ENCODE data around the gene TTC39C.

Gene TTC39C

GRCh38 chr18:24014062-24014985 is at the start of gene TTC39C:
Gene TTC39C (plus strand): TSS chr18:24014754. CDS start chr18:24014872, 118 bp downstream.
- DNase-seq, result peak; percentile 53

GRCh38 chr18:23966909-23967308 is 47.6 kb upstream of the TTC39C start:
- no peak for DNase-seq

GRCh38 chr18:23967321-23968089 is 47.0 kb upstream of the TTC39C start:
- DNase-seq, result peak; percentile 25

GRCh38 chr18:23968638-23969604 is 45.6 kb upstream of the TTC39C start:
- DNase-seq, result no peak

- DNase-seq, result no peak
Measured at GRCh38 chr18:23969664-23970063, 44.9 kb upstream of the TTC39C start.

- DNase-seq, result no peak
Measured at GRCh38 chr18:23970161-23971096, 44.1 kb upstream of the TTC39C start.

- no peak for DNase-seq
Measured at GRCh38 chr18:23971097-23971440, 43.5 kb upstream of the TTC39C start.

- no peak for DNase-seq
Measured at GRCh38 chr18:23971666-23972230, 42.8 kb upstream of the TTC39C start.

- DNase-seq, result no peak
Measured at GRCh38 chr18:23972453-23972852, 42.1 kb upstream of the TTC39C start.

- no peak for DNase-seq
Measured at GRCh38 chr18:23977103-23977502, 37.5 kb upstream of the TTC39C start.

GRCh38 chr18:23977719-23978483 is 36.7 kb upstream of the TTC39C start:
- DNase-seq, result no peak

- no peak for DNase-seq
Measured at GRCh38 chr18:23981369-23981980, 33.1 kb upstream of the TTC39C start.

- no peak for DNase-seq
Measured at GRCh38 chr18:23982155-23983079, 32.1 kb upstream of the TTC39C start.

GRCh38 chr18:23983112-23983511 is 31.4 kb upstream of the TTC39C start:
- no peak for DNase-seq

- no peak for DNase-seq
Measured at GRCh38 chr18:23986600-23987359, 27.8 kb upstream of the TTC39C start.

- DNase-seq, result no peak
Measured at GRCh38 chr18:23990474-23991410, 23.8 kb upstream of the TTC39C start.
